SK-N-SH (cell line): ENCODE results near the gene ZC3H13. TPM values are rescaled to one million over a fixed set of nuclear protein-coding genes. Genes with fewer than 3 reads are reported as not detected.
"Not testable (repeated sequence)": the region's sequence is repeated elsewhere in the genome, so short reads cannot be mapped to it uniquely, and the experiment has no call there.

Experiments used
- CTCF ChIA-PET: fragments of 300-600, 350-600 bp; formaldehyde crosslinking; extraction: SDS; loops from one replicate; lab custom pipeline; 2021; lab: Yijun Ruan, JAX
- POLR2A ChIA-PET: fragments of 350-600 bp; sonication (Branson Sonifier 250); formaldehyde crosslinking; extraction: SDS; loops from one replicate; lab custom pipeline; 2020; ENCODE audit warnings: antibody characterized with exemption, inconsistent platforms; lab: Yijun Ruan, JAX
- DNase-seq: peaks from one replicate; pipeline ENCODE4 v3.0.0; 2012
- H2AFZ ChIP-seq: fragments of 200-600 bp; sonication (generic); 2 replicates; pipeline ENCODE4 v1.8.1; 2016; ENCODE audit warnings: antibody characterized with exemption, mild to moderate bottlenecking, low read depth
- H3F3A ChIP-seq: fragments of 200-600 bp; sonication (generic); replicated peaks from 2 replicates; pipeline ENCODE3; 2016; ENCODE audit warnings: antibody characterized with exemption, mild to moderate bottlenecking; ENCODE audit not compliant: insufficient read depth
- H3K27ac ChIP-seq, 2 experiments: fragments of 200-500 bp in 1 of 2; fragments of 200-600 bp in 1 of 2; sonication (Bioruptor generic) in 1 of 2; sonication (generic), shearing (Covaris generic) in 1 of 2; 2 replicates each; pipeline versions ENCODE4 v1.5.1 to v1.6.1; 2014 to 2016; ENCODE audit warnings: low read depth in 2 of 2, inconsistent platforms in 1 of 2, low read length in 1 of 2, mild to moderate bottlenecking in 1 of 2, mixed read lengths in 1 of 2
- H3K27me3 ChIP-seq: fragments of 200-600 bp; sonication (generic), shearing (Covaris generic); 2 replicates; pipeline ENCODE4 v1.6.1; 2016; ENCODE audit warnings: mixed run types; ENCODE audit not compliant: insufficient read depth
- H3K36me3 ChIP-seq, 2 experiments: fragments of 200-500 bp in 1 of 2; fragments of 200-600 bp in 1 of 2; sonication (Bioruptor generic) in 1 of 2; sonication (generic) in 1 of 2; replicated peaks in 1 of 2; 2 replicates each; pipeline versions ENCODE3 to v1.5.1; 2014 to 2016; ENCODE audit warnings: low read length in 1 of 2, mild to moderate bottlenecking in 1 of 2; ENCODE audit not compliant: insufficient read depth in 2 of 2, control insufficient read depth in 1 of 2
- H3K4me1 ChIP-seq, 2 experiments: fragments of 200-500 bp in 1 of 2; fragments of 200-600 bp in 1 of 2; sonication (Bioruptor generic) in 1 of 2; sonication (generic), shearing (Covaris generic) in 1 of 2; 2 replicates each; pipeline versions ENCODE4 v1.5.1 to v1.6.1; 2014 to 2016; ENCODE audit warnings: low read depth in 1 of 2, low read length in 1 of 2, mixed run types in 1 of 2; ENCODE audit not compliant: insufficient read depth in 2 of 2, control insufficient read depth in 1 of 2
- H3K4me2 ChIP-seq: fragments of 200-600 bp; sonication (generic), shearing (Covaris generic); 2 replicates; pipeline ENCODE4 v1.6.1; 2017; ENCODE audit warnings: mixed run types
- H3K4me3 ChIP-seq, 2 experiments: fragments of 200-500 bp in 1 of 2; fragments of 200-600 bp in 1 of 2; sonication (Bioruptor generic) in 1 of 2; sonication (generic), shearing (Covaris generic) in 1 of 2; 2 replicates each; pipeline versions ENCODE4 v1.5.1 to v1.8.1; 2014 to 2016; ENCODE audit warnings: low read depth in 2 of 2, inconsistent platforms in 1 of 2, low read length in 1 of 2, mild to moderate bottlenecking in 1 of 2, mixed read lengths in 1 of 2, moderate library complexity in 1 of 2
- H3K79me2 ChIP-seq: fragments of 200-600 bp; sonication (generic); 2 replicates; pipeline ENCODE4 v1.8.1; 2017; ENCODE audit warnings: mild to moderate bottlenecking; ENCODE audit not compliant: insufficient read depth
- H3K9ac ChIP-seq: fragments of 200-600 bp; sonication (generic); 2 replicates; pipeline ENCODE4 v1.6.1; 2017; ENCODE audit warnings: mixed run types
- H3K9me2 ChIP-seq: fragments of 200-600 bp; sonication (generic); 2 replicates; pipeline ENCODE4 v1.6.1; 2017; ENCODE audit warnings: mixed run types
- H3K9me3 ChIP-seq: fragments of 200-600 bp; sonication (generic); 2 replicates; pipeline ENCODE4 v1.6.1; 2017; ENCODE audit warnings: mixed run types, mild to moderate bottlenecking, moderate library complexity
- H4K20me1 ChIP-seq: fragments of 200-600 bp; sonication (generic); 2 replicates; pipeline ENCODE4 v1.6.1; 2017; ENCODE audit warnings: mild to moderate bottlenecking, mixed run types; ENCODE audit not compliant: insufficient read depth
- EP300 ChIP-seq, 2 experiments: IDR thresholded peaks; 2 replicates each; pipeline versions ENCODE4 v1.4.0 to v1.6.1; 2012; ENCODE audit warnings: borderline replicate concordance in 1 of 2, low read depth in 1 of 2, low read length in 1 of 2
- MXI1 ChIP-seq: IDR thresholded peaks from 2 replicates; pipeline ENCODE4 v1.6.1; 2012; ENCODE audit warnings: mild to moderate bottlenecking, low read depth, low read length, improper control_type of control experiment
- POLR2AphosphoS5 ChIP-seq: IDR thresholded peaks from 2 replicates; pipeline ENCODE4 v1.6.1; 2012; ENCODE audit warnings: low read depth, low read length
- RAD21 ChIP-seq: IDR thresholded peaks from 2 replicates; pipeline ENCODE4 v1.6.1; 2012; ENCODE audit warnings: mild to moderate bottlenecking, low read length
- REST ChIP-seq: IDR thresholded peaks from 2 replicates; pipeline ENCODE4 v1.6.1; 2012; ENCODE audit warnings: mild to moderate bottlenecking, low read depth, low read length, moderate library complexity
- WGBS: methylation state at CpG from one replicate; pipeline ENCODE4 v1.1.6; 2017; ENCODE audit warnings: low lambda C conversion rate; 5-methylcytosine and 5-hydroxymethylcytosine counted together
- polyA plus RNA-seq, 3 experiments: library from polyadenylated mRNA; depleted of rRNA; stranded (reverse); fragments of >200 nt; gene quantifications; 2 replicates each; pipeline ENCODE4 v1.2.3, GENCODE V29; 2012
- TF ChIP-seq, protein P1 (sequence below): fragments of 150-350 bp; IDR thresholded peaks from 2 replicates; pipeline ENCODE4 v1.6.1; 2016; ENCODE audit warnings: mild to moderate bottlenecking, low read depth, low read length
- TF ChIP-seq, protein P2 (sequence below): IDR thresholded peaks from 2 replicates; pipeline ENCODE4 v1.4.0; 2012; ENCODE audit warnings: low read depth, borderline replicate concordance

Gene ZC3H13
- polyA plus RNA-seq, 1 of the 3 experiments (the other 2 are of a cell fraction), result 4.4 TPM

DNA sequence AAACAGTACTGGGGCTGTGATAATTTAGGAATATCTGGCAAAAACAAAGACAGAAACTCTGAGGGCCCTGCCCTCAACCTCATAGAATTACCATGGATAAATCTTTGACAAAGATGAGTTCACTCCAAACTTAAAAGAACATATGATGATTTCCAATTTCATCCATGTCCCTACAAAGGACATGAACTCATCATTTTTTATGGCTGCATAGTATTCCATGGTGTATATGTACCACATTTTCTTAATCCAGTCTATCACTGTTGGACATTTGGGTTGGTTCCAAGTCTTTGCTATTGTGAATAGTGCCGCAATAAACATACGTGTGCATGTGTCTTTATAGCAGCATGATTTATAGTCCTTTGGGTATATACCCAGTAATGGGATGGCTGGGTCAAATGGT, 71.4 kb downstream of the ZC3H13 start:
- H3K9me3 ChIP-seq, H3K4me2 ChIP-seq, H3K27ac ChIP-seq, H3K9ac ChIP-seq, H3K9me2 ChIP-seq, H3F3A ChIP-seq, H3K4me3 ChIP-seq, H3K27me3 ChIP-seq, DNase-seq, H3K4me1 ChIP-seq, CTCF ChIA-PET, H4K20me1 ChIP-seq, H2AFZ ChIP-seq, POLR2A ChIA-PET: not testable (repeated sequence)
- Histone ChIP-seq H3K36me3 (peaks cover 61 to 73% of the 10 kb centered on the region in 2 experiments), H3K79me2 (peaks cover 41% of the 10 kb centered on the region)
- no CpG with 5 or more reads among the region's 2 CpGs for WGBS

DNA sequence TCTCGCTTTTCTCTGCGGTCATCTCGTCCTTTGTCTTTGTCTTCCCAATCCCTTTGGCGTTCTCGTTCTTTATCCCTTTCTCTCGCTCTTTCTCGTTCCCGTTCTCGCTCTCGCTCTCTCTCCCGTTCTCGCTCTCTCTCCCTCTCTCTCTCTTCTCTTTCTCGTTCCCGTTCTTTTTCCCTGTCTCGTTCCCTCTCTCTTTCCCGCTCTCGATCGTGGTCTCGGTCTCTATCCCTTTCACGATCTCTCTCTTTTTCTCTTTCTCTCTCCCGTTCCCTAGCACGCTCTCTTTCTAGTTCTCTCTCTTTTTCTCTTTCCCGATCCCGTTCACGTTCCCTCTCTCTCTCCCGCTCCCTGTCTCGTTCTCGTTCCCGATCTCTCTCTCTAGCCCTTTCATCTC, 77.2 kb downstream of the ZC3H13 start:
- Histone ChIP-seq H3K4me3 (no peak overlapping the region), H3F3A (no peaks in the 10 kb centered on the region), H3K27ac (no peak overlapping the region), H4K20me1 (no peaks in the 10 kb centered on the region), H3K4me2 (no peak overlapping the region), H3K27me3 (no peaks in the 10 kb centered on the region), H3K36me3 (peaks cover 60 to 88% of the 10 kb centered on the region in 2 experiments), H3K4me1 (no peaks in the 10 kb centered on the region; a peak in 1 of 4 replicates), H3K79me2 (peaks cover 14% of the 10 kb centered on the region), H3K9ac (no peak overlapping the region), H3K9me3 (no peaks in the 10 kb centered on the region), H3K9me2 (no peaks in the 10 kb centered on the region), H2AFZ (no peak overlapping the region)
- DNase-seq, result no peak
- WGBS, result 98% methylated on average over 29 of the region's 29 CpGs
- POLR2A ChIA-PET, result no interaction called here
- TF ChIP-seq MXI1 (no peak), RAD21 (no peak), REST (no peak), EP300 (IDR thresholded peaks at IDR 0.05; ENCODE audit: borderline replicate concordance in 1 of 2, low read depth in 1 of 2, low read length in 1 of 2) (no peak), POLR2AphosphoS5 (no peak)
- TF ChIP-seq, protein P1, sequence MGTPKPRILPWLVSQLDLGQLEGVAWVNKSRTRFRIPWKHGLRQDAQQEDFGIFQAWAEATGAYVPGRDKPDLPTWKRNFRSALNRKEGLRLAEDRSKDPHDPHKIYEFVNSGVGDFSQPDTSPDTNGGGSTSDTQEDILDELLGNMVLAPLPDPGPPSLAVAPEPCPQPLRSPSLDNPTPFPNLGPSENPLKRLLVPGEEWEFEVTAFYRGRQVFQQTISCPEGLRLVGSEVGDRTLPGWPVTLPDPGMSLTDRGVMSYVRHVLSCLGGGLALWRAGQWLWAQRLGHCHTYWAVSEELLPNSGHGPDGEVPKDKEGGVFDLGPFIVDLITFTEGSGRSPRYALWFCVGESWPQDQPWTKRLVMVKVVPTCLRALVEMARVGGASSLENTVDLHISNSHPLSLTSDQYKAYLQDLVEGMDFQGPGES, result no peak
- TF ChIP-seq, protein P2, sequence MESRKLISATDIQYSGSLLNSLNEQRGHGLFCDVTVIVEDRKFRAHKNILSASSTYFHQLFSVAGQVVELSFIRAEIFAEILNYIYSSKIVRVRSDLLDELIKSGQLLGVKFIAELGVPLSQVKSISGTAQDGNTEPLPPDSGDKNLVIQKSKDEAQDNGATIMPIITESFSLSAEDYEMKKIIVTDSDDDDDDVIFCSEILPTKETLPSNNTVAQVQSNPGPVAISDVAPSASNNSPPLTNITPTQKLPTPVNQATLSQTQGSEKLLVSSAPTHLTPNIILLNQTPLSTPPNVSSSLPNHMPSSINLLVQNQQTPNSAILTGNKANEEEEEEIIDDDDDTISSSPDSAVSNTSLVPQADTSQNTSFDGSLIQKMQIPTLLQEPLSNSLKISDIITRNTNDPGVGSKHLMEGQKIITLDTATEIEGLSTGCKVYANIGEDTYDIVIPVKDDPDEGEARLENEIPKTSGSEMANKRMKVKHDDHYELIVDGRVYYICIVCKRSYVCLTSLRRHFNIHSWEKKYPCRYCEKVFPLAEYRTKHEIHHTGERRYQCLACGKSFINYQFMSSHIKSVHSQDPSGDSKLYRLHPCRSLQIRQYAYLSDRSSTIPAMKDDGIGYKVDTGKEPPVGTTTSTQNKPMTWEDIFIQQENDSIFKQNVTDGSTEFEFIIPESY, result no peak
- CTCF ChIA-PET, result no interaction called here
